ENCODE results near the gene HDGFL3.

The HDGFL3 gene

GRCh38 chr15:83210619-83211018 lies 3.0 kb upstream of the HDGFL3 start:
- H3K27me3 ChIP-seq (ENCODE audit: control insufficient read depth in 1 of 2, insufficient read depth in 2 of 2, low read length in 2 of 2): peaks cover 17 to 29% of the 10 kb centered on the region in 2 donors
- no peak overlapping the region for H3K4me3 ChIP-seq (ENCODE audit: low read depth in 1 of 2, low read length in 2 of 2)
- H3K36me3 ChIP-seq (ENCODE audit: control insufficient read depth in 1 of 2, insufficient read depth in 2 of 2, low read length in 2 of 2): no peaks in the 10 kb centered on the region
- H3K27ac ChIP-seq (ENCODE audit: low read depth, low read length): no peak overlapping the region
- H3K9me3 ChIP-seq (ENCODE audit: control insufficient read depth in 1 of 2, low read length in 2 of 2): no peaks in the 10 kb centered on the region
- no peaks in the 10 kb centered on the region for H3K4me1 ChIP-seq (ENCODE audit: control insufficient read depth in 1 of 2, insufficient read depth in 2 of 2, low read length in 2 of 2)
- H3K9ac ChIP-seq (ENCODE audit: low read depth in 1 of 2, low read length in 2 of 2): no peak overlapping the region

DNA sequence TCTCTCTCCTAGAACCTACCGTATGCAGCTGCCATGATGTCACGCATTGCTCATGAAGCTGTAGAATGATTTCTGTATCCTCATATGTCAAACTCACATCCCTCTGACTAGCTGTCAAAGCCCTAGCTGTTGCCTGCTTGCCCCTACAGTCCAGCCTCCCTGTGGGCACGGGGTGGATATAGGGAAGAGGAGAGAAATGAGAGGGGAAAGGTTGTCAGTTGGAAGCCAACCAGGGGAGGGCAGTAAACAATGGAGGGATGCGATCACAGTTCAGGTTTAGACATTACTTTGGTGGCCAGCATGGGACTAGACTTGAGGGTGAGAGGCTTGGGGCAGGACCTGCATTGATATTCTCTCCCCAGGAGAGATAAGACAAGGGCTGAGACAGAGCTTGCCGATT lies 1.7 kb upstream of the HDGFL3 start:
- no peak overlapping the region for H3K27ac ChIP-seq (ENCODE audit: low read depth, low read length)
- H3K36me3 ChIP-seq (ENCODE audit: control insufficient read depth in 1 of 2, insufficient read depth in 2 of 2, low read length in 2 of 2): no peaks in the 10 kb centered on the region

GRCh38 chr15:83208367-83208661 lies 691 bp upstream of the HDGFL3 start:
- Histone ChIP-seq H3K27ac (ENCODE audit: low read depth, low read length) (no peak overlapping the region), H3K27me3 (ENCODE audit: control insufficient read depth in 1 of 2, insufficient read depth in 2 of 2, low read length in 2 of 2) (peaks cover 17 to 35% of the 10 kb centered on the region in 2 donors), H3K4me3 (ENCODE audit: low read depth in 1 of 2, low read length in 2 of 2) (peak overlapping the region; percentile 38 to 49), H3K4me1 (ENCODE audit: control insufficient read depth in 1 of 2, insufficient read depth in 2 of 2, low read length in 2 of 2) (no peaks in the 10 kb centered on the region), H3K9ac (ENCODE audit: low read depth in 1 of 2, low read length in 2 of 2) (no peak overlapping the region), H3K9me3 (ENCODE audit: control insufficient read depth in 1 of 2, low read length in 2 of 2) (no peaks in the 10 kb centered on the region), H3K36me3 (ENCODE audit: control insufficient read depth in 1 of 2, insufficient read depth in 2 of 2, low read length in 2 of 2) (no peaks in the 10 kb centered on the region)

More for the DNA sequence above, 1.7 kb upstream of the HDGFL3 start:
- peaks cover 17 to 35% of the 10 kb centered on the region in 2 donors for H3K27me3 ChIP-seq (ENCODE audit: control insufficient read depth in 1 of 2, insufficient read depth in 2 of 2, low read length in 2 of 2)
- H3K4me1 ChIP-seq (ENCODE audit: control insufficient read depth in 1 of 2, insufficient read depth in 2 of 2, low read length in 2 of 2): no peaks in the 10 kb centered on the region
- H3K9me3 ChIP-seq (ENCODE audit: control insufficient read depth in 1 of 2, low read length in 2 of 2): no peaks in the 10 kb centered on the region
- no peak overlapping the region for H3K9ac ChIP-seq (ENCODE audit: low read depth in 1 of 2, low read length in 2 of 2)
- H3K4me3 ChIP-seq (ENCODE audit: low read depth in 1 of 2, low read length in 2 of 2): no peak overlapping the region

DNA sequence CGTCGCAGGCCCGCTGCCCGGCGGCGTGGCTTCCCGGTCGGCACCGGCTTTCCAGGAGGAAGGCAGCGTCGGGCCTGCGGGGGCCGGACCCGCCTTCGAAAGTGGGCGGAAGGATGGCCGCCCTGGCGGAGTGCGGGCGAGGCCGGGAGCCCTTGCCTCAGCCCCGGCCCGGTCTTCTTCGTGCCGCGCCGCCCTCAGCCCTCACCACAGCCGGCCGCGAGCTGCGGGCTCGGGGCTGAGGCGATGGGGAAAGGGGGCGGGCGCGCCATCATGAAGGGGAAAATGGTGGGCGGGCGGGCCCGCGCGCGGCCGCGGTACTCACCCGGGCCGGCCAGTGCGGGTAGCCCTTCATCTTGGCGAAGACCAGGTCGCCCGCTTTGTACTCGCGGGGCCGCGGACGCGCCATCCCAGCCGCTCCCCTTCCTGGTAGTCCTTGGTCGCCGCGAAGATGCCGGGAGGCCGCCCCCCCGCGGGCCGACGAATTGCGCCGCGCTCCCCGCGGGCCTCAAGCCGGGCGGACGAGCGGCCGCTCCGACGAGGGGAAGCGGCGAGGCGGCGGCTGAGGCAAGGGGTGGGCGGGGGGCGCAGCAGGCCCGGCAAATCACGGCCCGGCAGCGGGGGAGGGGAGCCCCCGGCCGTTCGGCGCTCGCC lies 489 bp downstream of the HDGFL3 start:
- H3K9ac ChIP-seq (ENCODE audit: low read depth in 1 of 2, low read length in 2 of 2): peak overlapping the region in 1 of 2 donors; percentile 22

DNA sequence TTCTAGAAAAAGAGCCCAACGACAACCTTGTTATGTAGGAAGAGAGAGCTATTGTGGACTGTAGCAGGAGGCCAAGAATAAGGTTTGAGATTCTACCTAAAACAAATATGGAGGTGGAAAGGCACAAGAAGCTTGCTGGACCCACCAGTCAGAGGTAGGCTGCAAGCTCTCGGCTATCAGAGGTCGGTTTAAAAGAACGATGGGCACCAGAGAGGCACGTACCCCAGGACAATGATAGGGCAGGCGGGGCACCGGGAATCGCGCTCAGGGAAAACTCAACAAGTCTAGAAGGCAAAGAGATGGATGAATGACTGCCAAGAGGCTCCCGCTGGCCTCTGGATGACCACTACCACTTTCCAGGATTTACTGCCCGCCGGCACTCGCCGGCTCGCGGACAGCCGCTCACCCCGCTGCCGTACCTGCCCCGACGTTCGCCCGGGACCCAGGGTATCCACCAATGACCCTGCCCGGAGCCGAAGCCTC lies 1.1 kb downstream of the HDGFL3 start:
- H3K4me3 ChIP-seq (ENCODE audit: low read depth in 1 of 2, low read length in 2 of 2): peak overlapping the region; percentile 58 to 66
- H3K27me3 ChIP-seq (ENCODE audit: control insufficient read depth in 1 of 2, insufficient read depth in 2 of 2, low read length in 2 of 2): peaks cover 13 to 35% of the 10 kb centered on the region in 2 donors
- H3K4me1 ChIP-seq (ENCODE audit: control insufficient read depth in 1 of 2, insufficient read depth in 2 of 2, low read length in 2 of 2): no peaks in the 10 kb centered on the region
- no peaks in the 10 kb centered on the region for H3K9me3 ChIP-seq (ENCODE audit: control insufficient read depth in 1 of 2, low read length in 2 of 2)
- H3K9ac ChIP-seq (ENCODE audit: low read depth in 1 of 2, low read length in 2 of 2): peak overlapping the region; percentile 22 to 35
- peak overlapping the region; percentile 47 for H3K27ac ChIP-seq (ENCODE audit: low read depth, low read length)
- H3K36me3 ChIP-seq (ENCODE audit: control insufficient read depth in 1 of 2, insufficient read depth in 2 of 2, low read length in 2 of 2): no peaks in the 10 kb centered on the region

More for the DNA sequence above, 489 bp downstream of the HDGFL3 start:
- Histone ChIP-seq H3K4me1 (ENCODE audit: control insufficient read depth in 1 of 2, insufficient read depth in 2 of 2, low read length in 2 of 2) (no peaks in the 10 kb centered on the region), H3K27me3 (ENCODE audit: control insufficient read depth in 1 of 2, insufficient read depth in 2 of 2, low read length in 2 of 2) (peaks cover 17 to 35% of the 10 kb centered on the region in 2 donors), H3K36me3 (ENCODE audit: control insufficient read depth in 1 of 2, insufficient read depth in 2 of 2, low read length in 2 of 2) (no peaks in the 10 kb centered on the region), H3K9me3 (ENCODE audit: control insufficient read depth in 1 of 2, low read length in 2 of 2) (no peaks in the 10 kb centered on the region), H3K27ac (ENCODE audit: low read depth, low read length) (peak overlapping the region; percentile 47), H3K4me3 (ENCODE audit: low read depth in 1 of 2, low read length in 2 of 2) (peak overlapping the region; percentile 58 to 66)

DNA sequence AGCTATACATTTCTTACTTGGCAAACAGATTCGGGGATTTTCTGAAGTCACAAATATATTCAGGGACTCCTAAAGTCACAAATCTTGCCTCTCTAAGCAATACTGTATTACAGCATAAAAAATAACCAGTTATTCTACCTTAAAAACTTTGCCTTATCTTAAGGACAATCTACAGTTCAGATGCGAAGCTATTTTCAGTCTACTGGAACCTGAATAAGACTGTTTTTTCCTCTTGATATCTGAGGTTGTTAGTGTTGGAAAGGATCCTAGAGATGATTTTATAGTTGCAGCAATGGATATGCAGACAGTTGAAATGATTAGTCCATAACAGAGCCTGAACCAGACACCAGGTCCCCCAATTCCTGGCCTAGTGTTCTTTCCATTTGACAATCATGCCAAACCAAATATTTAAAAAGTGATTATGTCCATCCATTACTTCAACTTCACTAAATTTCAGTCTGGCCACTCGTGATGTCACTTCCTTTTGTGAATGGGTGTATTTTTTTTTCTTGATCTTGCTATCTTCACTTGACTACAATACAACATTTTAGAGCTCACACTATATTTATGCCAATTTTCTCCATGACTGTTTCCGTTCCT lies 1.8 kb downstream of the HDGFL3 start:
- H3K4me1 ChIP-seq (ENCODE audit: control insufficient read depth in 1 of 2, insufficient read depth in 2 of 2, low read length in 2 of 2): no peaks in the 10 kb centered on the region
- peaks cover 13 to 35% of the 10 kb centered on the region in 2 donors for H3K27me3 ChIP-seq (ENCODE audit: control insufficient read depth in 1 of 2, insufficient read depth in 2 of 2, low read length in 2 of 2)
- H3K9me3 ChIP-seq (ENCODE audit: control insufficient read depth in 1 of 2, low read length in 2 of 2): no peaks in the 10 kb centered on the region
- no peak overlapping the region for H3K9ac ChIP-seq (ENCODE audit: low read depth in 1 of 2, low read length in 2 of 2)
- no peak overlapping the region for H3K27ac ChIP-seq (ENCODE audit: low read depth, low read length)
- H3K36me3 ChIP-seq (ENCODE audit: control insufficient read depth in 1 of 2, insufficient read depth in 2 of 2, low read length in 2 of 2): no peaks in the 10 kb centered on the region
- peak overlapping the region in 1 of 2 donors; percentile 58 for H3K4me3 ChIP-seq (ENCODE audit: low read depth in 1 of 2, low read length in 2 of 2)

DNA sequence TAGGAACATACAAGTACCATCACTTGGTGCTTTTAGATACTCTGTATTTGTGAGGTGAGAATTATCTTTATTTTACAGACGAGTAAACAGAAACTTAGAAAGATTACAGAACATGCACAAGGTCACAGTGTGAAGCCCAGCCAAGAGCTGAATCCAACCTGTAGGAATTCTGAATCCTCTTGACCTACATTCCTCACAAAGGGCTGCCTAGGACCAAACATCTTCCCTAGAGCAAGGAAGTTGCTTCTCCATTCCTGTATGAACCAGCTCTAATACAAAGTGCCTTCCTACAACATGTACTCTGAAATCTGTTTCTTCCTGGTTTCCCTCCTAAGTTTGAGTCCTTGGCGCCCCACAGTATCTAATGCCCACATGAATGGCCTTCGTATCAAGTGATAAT lies 2.9 kb downstream of the HDGFL3 start:
- Histone ChIP-seq H3K9me3 (ENCODE audit: control insufficient read depth in 1 of 2, low read length in 2 of 2) (no peaks in the 10 kb centered on the region), H3K36me3 (ENCODE audit: control insufficient read depth in 1 of 2, insufficient read depth in 2 of 2, low read length in 2 of 2) (no peaks in the 10 kb centered on the region), H3K9ac (ENCODE audit: low read depth in 1 of 2, low read length in 2 of 2) (no peak overlapping the region), H3K27ac (ENCODE audit: low read depth, low read length) (no peak overlapping the region), H3K27me3 (ENCODE audit: control insufficient read depth in 1 of 2, insufficient read depth in 2 of 2, low read length in 2 of 2) (peaks cover 13 to 35% of the 10 kb centered on the region in 2 donors), H3K4me1 (ENCODE audit: control insufficient read depth in 1 of 2, insufficient read depth in 2 of 2, low read length in 2 of 2) (no peaks in the 10 kb centered on the region), H3K4me3 (ENCODE audit: low read depth in 1 of 2, low read length in 2 of 2) (no peak overlapping the region)

- Histone ChIP-seq H3K4me3 (ENCODE audit: low read depth in 1 of 2, low read length in 2 of 2) (no peak overlapping the region), H3K4me1 (ENCODE audit: control insufficient read depth in 1 of 2, insufficient read depth in 2 of 2, low read length in 2 of 2) (no peaks in the 10 kb centered on the region), H3K27ac (ENCODE audit: low read depth, low read length) (no peak overlapping the region), H3K9me3 (ENCODE audit: control insufficient read depth in 1 of 2, low read length in 2 of 2) (no peaks in the 10 kb centered on the region), H3K27me3 (ENCODE audit: control insufficient read depth in 1 of 2, insufficient read depth in 2 of 2, low read length in 2 of 2) (peaks cover 10 to 25% of the 10 kb centered on the region in 2 donors), H3K36me3 (ENCODE audit: control insufficient read depth in 1 of 2, insufficient read depth in 2 of 2, low read length in 2 of 2) (no peaks in the 10 kb centered on the region), H3K9ac (ENCODE audit: low read depth in 1 of 2, low read length in 2 of 2) (no peak overlapping the region)
These were observed 4.1 kb downstream of the HDGFL3 start for GRCh38 chr15:83203543-83203942.

DNA sequence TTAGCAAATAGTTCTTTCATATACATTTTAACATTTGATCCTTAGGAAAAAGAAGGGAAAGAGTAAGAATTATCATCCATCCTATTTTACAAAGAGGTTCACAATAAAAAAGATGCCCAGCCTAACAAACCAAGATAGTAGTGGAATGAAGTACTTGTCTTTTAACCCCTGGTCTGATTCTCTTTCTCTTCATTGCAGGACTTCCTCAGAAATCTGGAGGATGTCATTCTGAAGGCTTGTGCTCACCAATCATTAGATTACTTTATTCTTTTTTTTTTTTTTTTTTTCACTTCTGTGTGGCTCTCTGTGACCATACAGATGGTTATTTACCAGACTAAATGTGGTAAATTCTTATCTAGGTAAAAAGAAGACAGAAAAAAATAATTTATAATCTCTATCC lies 7.0 kb downstream of the HDGFL3 start:
- H3K27me3 ChIP-seq (ENCODE audit: control insufficient read depth in 1 of 2, insufficient read depth in 2 of 2, low read length in 2 of 2): peaks cover 0 to 6% of the 10 kb centered on the region in 2 donors
- H3K4me1 ChIP-seq (ENCODE audit: control insufficient read depth in 1 of 2, insufficient read depth in 2 of 2, low read length in 2 of 2): no peaks in the 10 kb centered on the region

DNA sequence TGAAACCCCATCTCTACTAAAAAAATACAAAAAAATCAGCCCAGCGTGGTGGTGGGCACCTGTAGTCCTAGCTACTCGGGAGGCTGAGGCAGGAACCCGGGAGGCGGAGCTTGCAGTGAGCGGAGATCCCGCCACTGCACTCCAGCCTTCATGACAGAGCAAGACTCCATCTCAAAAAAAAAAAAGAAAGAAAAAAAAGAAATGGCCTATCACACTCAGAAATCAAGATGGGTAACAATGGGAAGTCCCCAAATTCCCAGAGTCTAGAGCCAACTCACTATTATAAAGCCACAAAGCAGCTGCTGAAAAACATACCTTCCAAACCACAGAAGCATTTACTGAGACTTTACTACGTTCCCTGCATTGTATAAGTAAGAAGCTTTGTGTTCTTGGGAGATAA lies 7.5 kb downstream of the HDGFL3 start:
- Histone ChIP-seq H3K9me3 (ENCODE audit: control insufficient read depth in 1 of 2, low read length in 2 of 2) (no peaks in the 10 kb centered on the region), H3K9ac (ENCODE audit: low read depth in 1 of 2, low read length in 2 of 2) (no peak overlapping the region), H3K4me3 (ENCODE audit: low read depth in 1 of 2, low read length in 2 of 2) (no peak overlapping the region), H3K36me3 (ENCODE audit: control insufficient read depth in 1 of 2, insufficient read depth in 2 of 2, low read length in 2 of 2) (no peaks in the 10 kb centered on the region), H3K4me1 (ENCODE audit: control insufficient read depth in 1 of 2, insufficient read depth in 2 of 2, low read length in 2 of 2) (no peaks in the 10 kb centered on the region), H3K27me3 (ENCODE audit: control insufficient read depth in 1 of 2, insufficient read depth in 2 of 2, low read length in 2 of 2) (peaks cover 0 to 5% of the 10 kb centered on the region in 2 donors), H3K27ac (ENCODE audit: low read depth, low read length) (no peak overlapping the region)

More for the DNA sequence above, 7.0 kb downstream of the HDGFL3 start:
- H3K27ac ChIP-seq (ENCODE audit: low read depth, low read length): no peak overlapping the region
- no peak overlapping the region for H3K4me3 ChIP-seq (ENCODE audit: low read depth in 1 of 2, low read length in 2 of 2)
- no peaks in the 10 kb centered on the region for H3K9me3 ChIP-seq (ENCODE audit: control insufficient read depth in 1 of 2, low read length in 2 of 2)
- no peak overlapping the region for H3K9ac ChIP-seq (ENCODE audit: low read depth in 1 of 2, low read length in 2 of 2)
- no peaks in the 10 kb centered on the region for H3K36me3 ChIP-seq (ENCODE audit: control insufficient read depth in 1 of 2, insufficient read depth in 2 of 2, low read length in 2 of 2)
